HFFc6 (cell line): Measurements from ENCODE around the gene TXNRD1. TPM values are rescaled to one million over a fixed set of nuclear protein-coding genes. Genes with fewer than 3 reads are reported as not detected.
A peak's percentile ranks its signal among the peaks of the same experiment; 100 is the strongest.

ENCODE experiments used
- DNase-seq: peaks from one replicate; pipeline ENCODE4 v3.0.0-alpha.2; 2018
- H3K27ac Mint-ChIP-seq: 2 replicates; pipeline ENCODE4 v1.8.0; 2020; ENCODE audit warnings: mild to moderate bottlenecking, mixed read lengths
- H3K27me3 Mint-ChIP-seq: 2 replicates; pipeline ENCODE4 v1.8.0; 2021; ENCODE audit warnings: mild to moderate bottlenecking, moderate library complexity, mixed read lengths; ENCODE audit not compliant: insufficient read depth
- H3K36me3 Mint-ChIP-seq: 2 replicates; pipeline ENCODE4 v1.8.0; 2021; ENCODE audit warnings: low read depth, mixed read lengths
- H3K4me1 Mint-ChIP-seq: 2 replicates; pipeline ENCODE4 v1.8.0; 2020; ENCODE audit warnings: low read depth, mixed read lengths
- H3K4me3 Mint-ChIP-seq: 2 replicates; pipeline ENCODE4 v1.8.0; 2020; ENCODE audit warnings: mild to moderate bottlenecking, moderate library complexity, mixed read lengths
- H3K9me3 Mint-ChIP-seq: 2 replicates; pipeline ENCODE4 v1.8.0; 2020; ENCODE audit warnings: mild to moderate bottlenecking, mixed read lengths
- CTCF ChIP-seq: fragments of 200-600 bp; sonication (generic); IDR thresholded peaks from 2 replicates; pipeline ENCODE4 v1.5.0; 2021; ENCODE audit warnings: antibody characterized with exemption, mild to moderate bottlenecking
- total RNA-seq, 6 experiments: library from RNA; stranded (reverse); fragmentation: NEBNext Ultra II Directional; extraction: Animal tissue kit (Norgen Biotek cat#: 25700); gene quantifications; 2 replicates in 1 of 6; 3 replicates in 5 of 6; pipeline ENCODE4 v1.2.3, GENCODE V29; 2021

TXNRD1 gene
- total RNA-seq, 6 experiments from 2014 or later: 468 to 851 (median 784) TPM

- Mint-ChIP-seq H3K4me3 (no peak overlapping the region), H3K27ac (no peak overlapping the region), H3K27me3 (peaks cover 4% of the 10 kb centered on the region), H3K4me1 (peaks cover 66% of the 10 kb centered on the region), H3K36me3 (peaks cover 6% of the 10 kb centered on the region), H3K9me3 (peaks cover 18% of the 10 kb centered on the region)
- DNase-seq: no peak
- TF ChIP-seq CTCF: no peak
Measured at GRCh38 chr12:104180374-104180773, 35.2 kb upstream of the TXNRD1 start.

GRCh38 chr12:104181313-104181712 lies 34.3 kb upstream of the TXNRD1 start:
- Mint-ChIP-seq H3K4me1 (peaks cover 75% of the 10 kb centered on the region), H3K27me3 (peaks cover 4% of the 10 kb centered on the region), H3K27ac (peak overlapping the region; percentile 42; the same call in 1 of the 2 replicates), H3K9me3 (peaks cover 19% of the 10 kb centered on the region), H3K4me3 (peak overlapping the region; percentile 16), H3K36me3 (peaks cover 6% of the 10 kb centered on the region)
- peak; percentile 25 for DNase-seq
- TF ChIP-seq CTCF: no peak

- Mint-ChIP-seq H3K9me3 (peaks cover 19% of the 10 kb centered on the region), H3K4me3 (peak overlapping the region; percentile 69), H3K27me3 (peaks cover 6% of the 10 kb centered on the region), H3K27ac (peak overlapping the region; percentile 77), H3K4me1 (peaks cover 71% of the 10 kb centered on the region), H3K36me3 (peaks cover 6% of the 10 kb centered on the region)
- peak; percentile 72 for DNase-seq
- peak; percentile 16 for TF ChIP-seq CTCF
Measured at GRCh38 chr12:104182144-104182543, 33.4 kb upstream of the TXNRD1 start.

- DNase-seq: no peak
- Mint-ChIP-seq H3K27me3 (peaks cover 6% of the 10 kb centered on the region), H3K36me3 (peaks cover 6% of the 10 kb centered on the region), H3K4me1 (peaks cover 68% of the 10 kb centered on the region), H3K4me3 (no peak overlapping the region), H3K9me3 (peaks cover 19% of the 10 kb centered on the region), H3K27ac (peak overlapping the region; percentile 77)
- no peak; the same call in 1 of the 2 replicates for TF ChIP-seq CTCF
Measured at GRCh38 chr12:104182621-104183378, 32.8 kb upstream of the TXNRD1 start.

GRCh38 chr12:104183443-104183842 lies 32.1 kb upstream of the TXNRD1 start:
- Mint-ChIP-seq H3K27me3 (peaks cover 6% of the 10 kb centered on the region), H3K4me3 (no peak overlapping the region), H3K9me3 (peaks cover 19% of the 10 kb centered on the region), H3K27ac (no peak overlapping the region), H3K36me3 (peaks cover 6% of the 10 kb centered on the region), H3K4me1 (peaks cover 61% of the 10 kb centered on the region)
- no peak for TF ChIP-seq CTCF
- DNase-seq: no peak
